ENCODE results near the gene LDB2. TPM values are rescaled to one million over a fixed set of nuclear protein-coding genes. Genes with fewer than 3 reads are reported as not detected.

LDB2 gene
- total RNA-seq, 2 experiments from 2014 or later: not detected

DNA sequence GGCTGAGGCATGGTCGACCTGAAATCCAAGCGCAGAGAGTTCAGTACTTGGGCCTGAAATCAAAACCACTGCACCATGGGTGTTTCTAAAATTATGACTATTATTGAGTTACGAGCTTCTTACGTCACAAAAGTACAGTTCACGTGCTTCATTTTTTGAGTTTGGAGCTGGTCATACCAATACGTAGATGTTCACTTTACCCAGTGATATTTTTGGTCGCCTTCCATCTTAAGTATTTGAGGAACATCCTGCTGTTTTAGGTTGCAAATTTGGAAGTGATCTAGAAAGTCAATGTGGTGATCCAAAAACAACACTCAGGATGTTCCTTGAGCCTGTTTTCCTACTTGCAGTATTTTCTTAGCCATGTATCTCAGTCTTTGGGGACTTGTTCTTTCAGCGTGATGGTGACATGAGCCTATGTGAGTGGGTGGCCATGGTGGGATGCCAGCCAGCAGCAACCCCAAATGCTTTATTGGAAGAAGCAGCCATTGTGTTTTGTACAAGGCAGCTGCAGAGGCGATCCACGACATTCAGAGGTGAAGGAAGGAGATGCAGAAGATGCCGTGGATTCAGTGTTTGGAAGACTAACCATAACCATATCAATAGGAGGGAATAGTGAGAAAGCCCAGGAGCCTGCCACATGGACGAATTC, 28.7 kb downstream of the LDB2 start:
- H3K27ac Mint-ChIP-seq: no peak overlapping the region
- POLR2A ChIA-PET: no interaction called here
- no peaks in the 10 kb centered on the region for H3K27me3 Mint-ChIP-seq
- no peaks in the 10 kb centered on the region for H3K4me1 Mint-ChIP-seq (ENCODE audit: low read depth)
- H3K9me3 Mint-ChIP-seq: no peaks in the 10 kb centered on the region
- no peaks in the 10 kb centered on the region for H3K36me3 Mint-ChIP-seq
- intact Hi-C loops (cut with micrococcal nuclease): no loop called here
- CTCF ChIA-PET: no interaction called here
- H3K4me3 Mint-ChIP-seq: no peak overlapping the region
- DNase-seq: no peak

DNA sequence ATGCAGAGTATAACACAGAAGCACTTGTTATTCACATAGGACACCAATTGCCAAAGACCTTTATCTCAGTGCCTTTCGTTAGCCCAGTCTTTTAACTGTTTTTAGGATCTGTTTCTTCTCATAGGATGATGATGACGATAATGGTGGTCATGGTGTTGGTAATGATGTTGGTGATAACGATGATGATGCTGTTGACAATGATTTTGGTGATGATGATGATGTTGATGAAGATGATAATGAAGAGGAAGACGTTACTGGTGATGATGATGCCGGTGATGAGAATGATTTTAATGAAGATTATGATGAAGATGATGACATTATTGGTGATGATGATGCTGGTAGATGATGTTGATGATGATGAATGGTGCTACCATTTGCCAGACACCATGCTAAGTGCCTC, 29.8 kb downstream of the LDB2 start:
- H3K36me3 Mint-ChIP-seq: no peaks in the 10 kb centered on the region
- ChIA-PET POLR2A (no interaction called here), CTCF (no interaction called here)
- no peak overlapping the region for H3K4me3 Mint-ChIP-seq
- H3K27me3 Mint-ChIP-seq: no peaks in the 10 kb centered on the region
- H3K27ac Mint-ChIP-seq: no peak overlapping the region
- no peak for DNase-seq
- no peaks in the 10 kb centered on the region for H3K4me1 Mint-ChIP-seq (ENCODE audit: low read depth)
- no peaks in the 10 kb centered on the region for H3K9me3 Mint-ChIP-seq
- intact Hi-C loops (cut with micrococcal nuclease): no loop called here

GRCh38 chr4:16867827-16868226, 30.6 kb downstream of the LDB2 start:
- Mint-ChIP-seq H3K4me3 (no peak overlapping the region), H3K9me3 (no peaks in the 10 kb centered on the region), H3K27ac (no peak overlapping the region), H3K27me3 (no peaks in the 10 kb centered on the region), H3K36me3 (no peaks in the 10 kb centered on the region), H3K4me1 (ENCODE audit: low read depth) (no peaks in the 10 kb centered on the region)
- intact Hi-C loops (cut with micrococcal nuclease): no loop called here
- DNase-seq: no peak
- CTCF ChIA-PET: no interaction called here
- POLR2A ChIA-PET: no interaction called here

- intact Hi-C loops (cut with micrococcal nuclease): no loop called here
- no peak overlapping the region for H3K4me3 Mint-ChIP-seq
- H3K4me1 Mint-ChIP-seq (ENCODE audit: low read depth): no peaks in the 10 kb centered on the region
- ChIA-PET POLR2A (no interaction called here), CTCF (no interaction called here)
- no peaks in the 10 kb centered on the region for H3K36me3 Mint-ChIP-seq
- DNase-seq: no peak
- H3K27ac Mint-ChIP-seq: no peak overlapping the region
- no peaks in the 10 kb centered on the region for H3K9me3 Mint-ChIP-seq
- no peaks in the 10 kb centered on the region for H3K27me3 Mint-ChIP-seq
Measured at GRCh38 chr4:16866974-16867373, 31.5 kb downstream of the LDB2 start.

- no peak overlapping the region for H3K27ac Mint-ChIP-seq
- H3K4me3 Mint-ChIP-seq: no peak overlapping the region
- no peaks in the 10 kb centered on the region for H3K4me1 Mint-ChIP-seq (ENCODE audit: low read depth)
- ChIA-PET CTCF (no interaction called here), POLR2A (no interaction called here)
- intact Hi-C loops (cut with micrococcal nuclease): no loop called here
- H3K9me3 Mint-ChIP-seq: no peaks in the 10 kb centered on the region
- no peaks in the 10 kb centered on the region for H3K27me3 Mint-ChIP-seq
- no peaks in the 10 kb centered on the region for H3K36me3 Mint-ChIP-seq
- no peak for DNase-seq
Measured at GRCh38 chr4:16865897-16866283, 32.6 kb downstream of the LDB2 start.

GRCh38 chr4:16865209-16865896, 33.1 kb downstream of the LDB2 start:
- CTCF ChIA-PET: no interaction called here

DNA sequence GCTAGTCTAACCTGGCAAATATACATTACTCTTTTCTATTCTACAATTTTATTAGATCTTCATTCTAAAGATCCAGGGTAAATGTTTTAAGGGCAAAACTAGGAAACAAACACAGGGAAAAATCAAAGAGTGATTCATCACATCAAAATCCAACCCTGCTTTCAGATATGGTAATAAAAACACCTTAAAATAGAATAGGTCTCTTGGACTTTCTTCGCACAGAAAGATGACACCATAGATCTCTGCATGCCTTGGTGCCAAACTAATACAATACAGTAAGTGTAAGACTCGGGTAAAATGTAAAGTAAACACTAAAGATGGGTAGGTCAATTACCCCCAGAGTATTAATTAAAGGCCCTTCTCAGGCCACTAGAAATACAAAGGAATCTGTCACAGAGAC, 34.2 kb downstream of the LDB2 start:
- CTCF ChIA-PET: no interaction called here
- H3K9me3 Mint-ChIP-seq: no peaks in the 10 kb centered on the region
- POLR2A ChIA-PET: no interaction called here
- H3K27ac Mint-ChIP-seq: no peak overlapping the region
- no peak overlapping the region for H3K4me3 Mint-ChIP-seq
- H3K27me3 Mint-ChIP-seq: no peaks in the 10 kb centered on the region
- no peaks in the 10 kb centered on the region for H3K4me1 Mint-ChIP-seq (ENCODE audit: low read depth)
- DNase-seq: no peak
- intact Hi-C loops (cut with micrococcal nuclease): no loop called here
- H3K36me3 Mint-ChIP-seq: no peaks in the 10 kb centered on the region

More at GRCh38 chr4:16865209-16865896, 33.1 kb downstream of the LDB2 start:
- no peak overlapping the region for H3K4me3 Mint-ChIP-seq
- no peaks in the 10 kb centered on the region for H3K4me1 Mint-ChIP-seq (ENCODE audit: low read depth)
- H3K9me3 Mint-ChIP-seq: no peaks in the 10 kb centered on the region
- H3K27ac Mint-ChIP-seq: no peak overlapping the region
- intact Hi-C loops (cut with micrococcal nuclease): no loop called here
- POLR2A ChIA-PET: no interaction called here
- H3K27me3 Mint-ChIP-seq: no peaks in the 10 kb centered on the region
- no peak for DNase-seq
- no peaks in the 10 kb centered on the region for H3K36me3 Mint-ChIP-seq

GRCh38 chr4:16862697-16863096, 35.7 kb downstream of the LDB2 start:
- H3K4me3 Mint-ChIP-seq: no peak overlapping the region
- POLR2A ChIA-PET: no interaction called here
- CTCF ChIA-PET: no interaction called here
- no peak overlapping the region for H3K27ac Mint-ChIP-seq
- H3K36me3 Mint-ChIP-seq: no peaks in the 10 kb centered on the region
- H3K9me3 Mint-ChIP-seq: no peaks in the 10 kb centered on the region
- intact Hi-C loops (cut with micrococcal nuclease): no loop called here
- H3K4me1 Mint-ChIP-seq (ENCODE audit: low read depth): no peaks in the 10 kb centered on the region
- no peaks in the 10 kb centered on the region for H3K27me3 Mint-ChIP-seq
- no peak for DNase-seq

GRCh38 chr4:16860516-16860915, 37.9 kb downstream of the LDB2 start:
- Mint-ChIP-seq H3K27ac (no peak overlapping the region), H3K36me3 (no peaks in the 10 kb centered on the region), H3K27me3 (no peaks in the 10 kb centered on the region), H3K9me3 (no peaks in the 10 kb centered on the region), H3K4me3 (no peak overlapping the region), H3K4me1 (ENCODE audit: low read depth) (no peaks in the 10 kb centered on the region)
- intact Hi-C loops (cut with micrococcal nuclease): no loop called here
- ChIA-PET CTCF (no interaction called here), POLR2A (no interaction called here)
- DNase-seq: no peak

GRCh38 chr4:16859031-16859430, 39.4 kb downstream of the LDB2 start:
- no peak overlapping the region for H3K27ac Mint-ChIP-seq
- intact Hi-C loops (cut with micrococcal nuclease): no loop called here
- no peak for DNase-seq
- CTCF ChIA-PET: no interaction called here
- POLR2A ChIA-PET: no interaction called here
- H3K27me3 Mint-ChIP-seq: no peaks in the 10 kb centered on the region
- no peaks in the 10 kb centered on the region for H3K36me3 Mint-ChIP-seq
- no peaks in the 10 kb centered on the region for H3K9me3 Mint-ChIP-seq
- H3K4me1 Mint-ChIP-seq (ENCODE audit: low read depth): no peaks in the 10 kb centered on the region
- no peak overlapping the region for H3K4me3 Mint-ChIP-seq

GRCh38 chr4:16858275-16858752, 40.1 kb downstream of the LDB2 start:
- no peak for DNase-seq
- ChIA-PET CTCF (no interaction called here), POLR2A (no interaction called here)
- Mint-ChIP-seq H3K36me3 (no peaks in the 10 kb centered on the region), H3K9me3 (no peaks in the 10 kb centered on the region), H3K27me3 (no peaks in the 10 kb centered on the region), H3K4me3 (no peak overlapping the region), H3K4me1 (ENCODE audit: low read depth) (no peaks in the 10 kb centered on the region), H3K27ac (no peak overlapping the region)
- intact Hi-C loops (cut with micrococcal nuclease): no loop called here

- no peak overlapping the region for H3K4me3 Mint-ChIP-seq
- no peaks in the 10 kb centered on the region for H3K36me3 Mint-ChIP-seq
- DNase-seq: no peak
- ChIA-PET POLR2A (no interaction called here), CTCF (no interaction called here)
- no peaks in the 10 kb centered on the region for H3K4me1 Mint-ChIP-seq (ENCODE audit: low read depth)
- no peaks in the 10 kb centered on the region for H3K27me3 Mint-ChIP-seq
- intact Hi-C loops (cut with micrococcal nuclease): no loop called here
- no peak overlapping the region for H3K27ac Mint-ChIP-seq
- H3K9me3 Mint-ChIP-seq: no peaks in the 10 kb centered on the region
Measured at GRCh38 chr4:16857425-16857824, 41.0 kb downstream of the LDB2 start.

DNA sequence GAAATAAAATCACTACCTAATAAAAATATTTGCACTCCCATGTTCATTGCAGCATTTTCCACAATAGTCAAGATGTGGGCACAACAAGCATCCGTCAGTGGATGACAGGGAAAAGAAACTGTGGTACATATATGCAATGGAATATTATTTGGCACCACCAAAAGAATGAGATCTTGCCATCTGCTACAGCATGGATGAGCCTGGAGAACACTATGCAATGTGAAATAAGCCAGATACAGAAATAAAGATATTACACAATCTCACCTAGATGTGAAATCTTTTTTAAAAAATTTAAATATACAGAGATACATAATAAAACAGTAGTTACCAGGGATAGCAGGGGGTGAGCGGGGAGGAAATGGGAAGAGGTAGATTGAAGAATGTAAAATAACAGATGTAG, 44.8 kb downstream of the LDB2 start:
- ChIA-PET CTCF (no interaction called here), POLR2A (no interaction called here)
- intact Hi-C loops (cut with micrococcal nuclease): no loop called here
- no peak overlapping the region for H3K27ac Mint-ChIP-seq
- H3K36me3 Mint-ChIP-seq: no peaks in the 10 kb centered on the region
- DNase-seq: no peak
- no peaks in the 10 kb centered on the region for H3K4me1 Mint-ChIP-seq (ENCODE audit: low read depth)
- no peaks in the 10 kb centered on the region for H3K27me3 Mint-ChIP-seq
- H3K4me3 Mint-ChIP-seq: no peak overlapping the region
- H3K9me3 Mint-ChIP-seq: no peaks in the 10 kb centered on the region

All from activated CD4-positive, alpha-beta memory T cell treated with anti-CD3 and anti-CD28 coated beads for 36 hours (primary cell).